HTR-8/SVneo (cell line): ENCODE results near the gene RND3.

ENCODE experiments used
- DNase-seq: peaks from one replicate; pipeline ENCODE4 v3.0.0; 2011; ENCODE audit warnings: low spot score, mixed read lengths; ENCODE audit not compliant: insufficient read length
- FAIRE-seq: peaks from 2 replicates; lab custom pipeline; 2011; peaks lifted over from hg19 to GRCh38; lab: Jason Lieb, UNC

RND3 gene, protein sequence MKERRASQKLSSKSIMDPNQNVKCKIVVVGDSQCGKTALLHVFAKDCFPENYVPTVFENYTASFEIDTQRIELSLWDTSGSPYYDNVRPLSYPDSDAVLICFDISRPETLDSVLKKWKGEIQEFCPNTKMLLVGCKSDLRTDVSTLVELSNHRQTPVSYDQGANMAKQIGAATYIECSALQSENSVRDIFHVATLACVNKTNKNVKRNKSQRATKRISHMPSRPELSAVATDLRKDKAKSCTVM

DNA sequence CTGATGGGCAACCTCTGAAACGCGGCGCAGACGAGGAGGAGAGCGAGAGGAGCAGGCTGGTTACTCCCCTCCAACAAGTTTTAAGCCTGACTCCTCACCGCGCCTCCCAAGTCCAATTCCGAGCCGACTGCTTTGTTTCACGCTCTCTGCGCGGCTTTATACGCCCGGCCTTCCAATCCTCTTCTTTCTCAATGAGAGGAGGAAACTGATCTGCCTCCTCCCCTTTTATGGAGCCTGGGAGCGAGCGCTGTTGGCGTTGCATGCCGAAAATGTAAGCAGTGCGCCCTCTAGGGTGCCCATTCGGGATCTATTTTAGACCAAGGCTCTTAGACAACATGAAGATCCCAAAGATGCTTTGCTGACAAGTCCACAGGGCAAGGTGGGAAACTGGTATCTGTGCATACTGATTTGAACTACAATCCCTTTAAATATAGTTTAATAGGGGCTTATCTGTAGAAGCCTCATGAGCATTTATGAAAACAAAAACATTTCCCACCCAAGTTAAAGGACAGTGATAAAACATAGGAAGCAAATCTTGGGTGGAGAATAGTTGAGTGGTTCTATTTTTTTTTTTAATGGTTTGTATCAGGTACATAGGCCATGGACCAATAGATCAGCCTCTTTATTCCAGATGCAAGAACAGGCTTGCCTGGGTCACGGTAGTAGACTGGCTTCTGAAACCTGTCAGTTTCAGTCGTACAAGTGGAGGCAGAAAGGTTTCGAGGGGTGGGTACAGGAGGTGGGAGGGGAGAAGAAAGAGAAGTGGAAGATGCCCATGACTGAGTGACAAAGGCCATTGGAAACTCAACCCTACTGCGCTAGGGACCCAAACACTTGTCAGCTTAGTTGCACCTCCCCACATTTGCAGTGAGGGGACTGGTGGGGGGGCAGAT is at the start of gene RND3:
RND3 (minus strand) TSS at position 131 of the 893 bp plus-strand sequence. CDS start 250 bp downstream, outside the sequence.
- peak; percentile 89 for DNase-seq
- peak; percentile 80 for FAIRE-seq

DNA sequence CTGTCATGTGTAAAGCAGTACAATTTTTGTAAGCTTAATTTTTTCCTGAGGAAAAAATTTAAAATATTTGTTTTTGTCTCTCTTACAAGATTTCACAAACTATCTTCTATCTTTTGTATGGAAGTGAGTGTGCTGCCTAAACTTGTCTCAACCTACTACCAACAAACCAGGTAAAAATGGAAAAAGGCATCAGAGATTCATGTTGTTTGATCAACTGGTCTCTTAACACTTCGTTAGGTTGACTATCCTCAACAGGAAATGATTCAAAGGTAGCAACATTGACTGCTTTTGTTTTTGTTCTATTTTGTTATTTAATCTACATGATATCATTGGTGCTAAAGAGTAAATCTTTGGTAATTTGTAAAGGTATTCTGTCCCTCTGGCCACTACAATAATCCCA is 47.7 kb upstream of the RND3 start:
- no peak for DNase-seq
- no peak for FAIRE-seq

DNA sequence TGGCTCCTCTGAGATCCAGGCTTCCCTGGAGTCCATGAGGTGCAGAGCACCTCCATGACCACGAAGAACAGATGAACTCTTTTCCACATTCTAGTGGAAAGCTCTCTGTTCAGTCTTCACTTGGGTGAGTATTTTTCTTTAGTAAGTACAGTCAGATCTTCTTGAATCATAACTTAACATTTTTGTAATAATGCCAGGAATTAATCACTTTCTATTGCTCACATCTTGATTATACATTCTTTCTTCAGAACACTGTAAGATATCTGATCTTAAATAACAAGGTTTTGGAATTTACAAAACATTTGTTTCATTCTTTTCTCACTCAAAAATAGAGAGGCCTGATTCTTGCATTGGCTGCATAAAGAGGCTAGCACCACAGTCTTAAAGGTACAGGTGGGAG is 45.4 kb upstream of the RND3 start:
- FAIRE-seq (no peak), DNase-seq (no peak)

DNA sequence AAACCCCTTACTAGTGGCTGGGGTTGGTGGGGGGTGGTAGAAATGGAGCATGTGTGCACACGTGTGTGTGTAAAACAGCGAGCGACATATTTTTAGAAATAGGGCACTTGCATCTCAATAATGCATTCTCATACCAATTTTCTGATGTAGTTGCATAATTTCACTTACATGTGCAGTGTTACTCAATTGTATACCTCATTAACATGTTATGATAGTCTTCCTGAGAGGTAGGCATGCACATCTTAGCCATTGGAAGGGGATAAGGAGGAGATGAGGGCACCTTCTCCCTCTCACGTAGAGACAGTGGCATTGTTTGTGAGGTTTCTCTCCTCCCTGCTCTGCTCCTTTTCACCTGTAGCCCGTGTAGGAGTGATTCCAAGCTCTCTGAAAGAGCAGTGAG is 44.6 kb upstream of the RND3 start:
- no peak for DNase-seq
- FAIRE-seq, result peak; percentile 28

DNA sequence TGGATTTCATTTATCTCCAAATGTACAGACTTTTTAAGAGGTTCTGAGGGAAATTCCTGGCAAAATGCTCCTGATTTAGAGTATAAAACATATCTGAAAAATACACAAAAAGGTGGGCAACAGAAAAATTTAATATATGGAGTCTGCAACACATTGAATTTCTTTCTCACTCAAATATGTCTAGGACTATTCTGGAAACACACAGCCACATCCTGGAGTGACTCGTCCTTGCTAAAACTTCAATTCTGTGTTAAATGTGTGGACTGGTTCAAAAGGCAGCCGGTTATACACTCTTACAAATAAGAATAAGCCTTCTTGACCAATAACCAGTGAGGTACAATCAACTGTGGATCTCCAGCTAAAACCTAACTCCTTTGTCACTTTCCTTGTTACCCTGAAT is 44.1 kb upstream of the RND3 start:
- DNase-seq (no peak), FAIRE-seq (no peak)

DNA sequence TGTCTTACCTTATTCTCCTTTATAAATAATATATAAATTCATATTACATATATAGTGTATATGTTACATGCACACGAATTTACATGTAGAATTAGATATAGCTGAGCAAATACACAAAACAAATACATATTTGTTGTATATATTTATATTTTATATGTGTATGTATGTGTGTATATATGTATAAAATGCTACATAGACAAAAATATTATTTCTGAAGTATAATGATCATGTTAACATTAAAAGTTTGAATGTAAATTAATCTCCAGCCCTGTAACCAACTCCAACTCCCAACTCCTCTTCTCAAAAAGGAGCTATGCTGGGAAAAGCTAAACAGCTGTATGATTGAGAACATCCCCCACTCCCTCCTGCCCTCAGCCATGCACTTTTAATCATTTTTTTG is 42.7 kb upstream of the RND3 start:
- DNase-seq, result no peak
- FAIRE-seq, result no peak

DNA sequence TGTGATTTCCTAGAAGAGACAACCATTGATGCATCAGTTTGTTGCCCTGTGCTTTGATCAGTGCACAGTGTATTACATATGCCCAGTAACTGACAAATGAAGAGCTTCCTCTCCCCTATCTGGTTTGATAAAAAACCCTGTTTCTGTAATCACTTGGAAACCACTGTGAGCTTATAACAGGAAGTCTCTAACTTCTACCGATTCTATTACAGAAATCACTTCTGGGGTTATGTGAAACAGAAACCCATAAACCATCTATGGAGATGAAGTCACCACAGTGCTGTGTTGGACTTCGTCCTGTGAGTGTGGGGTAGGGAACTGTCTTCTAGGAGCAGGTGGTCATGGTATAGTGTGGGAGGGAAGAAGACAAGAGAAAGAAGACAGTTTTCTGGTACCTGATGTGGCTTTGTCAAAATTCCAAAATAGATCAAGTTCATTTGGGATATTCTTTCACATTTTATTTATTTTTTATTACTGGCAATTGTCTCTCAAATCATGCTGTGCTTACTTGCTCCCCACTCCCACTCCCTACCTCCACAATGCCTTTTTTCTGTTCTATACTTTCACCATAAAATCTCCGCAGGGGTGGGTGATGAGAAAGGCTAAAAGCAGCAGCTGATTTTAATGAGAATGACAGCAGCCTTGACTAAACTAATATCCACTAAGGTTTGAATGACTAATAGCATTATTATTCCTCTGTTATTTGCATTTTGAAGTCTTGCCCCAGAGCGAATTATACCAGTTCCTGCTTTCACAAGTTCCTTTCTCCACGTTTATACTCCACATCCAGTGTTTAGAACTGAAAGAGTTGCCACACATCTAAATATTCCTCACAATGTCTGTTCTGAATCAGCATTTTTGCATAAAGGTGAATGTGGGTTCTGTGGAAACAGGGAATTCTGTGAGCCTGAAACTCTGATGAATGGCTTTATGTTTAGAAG is 41.7 kb upstream of the RND3 start:
- DNase-seq (peak; percentile 41), FAIRE-seq (peak; percentile 38)

DNA sequence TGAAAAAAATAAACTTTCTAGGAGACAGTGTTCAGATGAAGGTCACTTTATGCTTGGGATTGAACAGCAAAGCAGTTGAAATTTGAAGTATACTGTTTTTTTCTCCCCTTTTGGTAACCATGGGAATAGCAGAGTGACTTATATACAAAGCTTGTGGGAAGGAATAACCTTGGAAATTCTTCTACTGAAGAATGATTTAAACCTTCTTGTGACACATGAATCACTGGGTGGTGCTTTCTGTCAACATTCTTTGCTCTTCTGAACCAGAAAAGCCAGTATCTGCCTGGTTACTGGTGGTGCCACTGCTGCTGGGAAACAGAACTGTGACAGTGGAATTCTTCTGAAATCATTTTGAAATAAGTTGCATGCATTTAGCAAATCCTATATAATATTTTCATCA is 39.4 kb upstream of the RND3 start:
- DNase-seq, result peak; percentile 75
- no peak for FAIRE-seq

DNA sequence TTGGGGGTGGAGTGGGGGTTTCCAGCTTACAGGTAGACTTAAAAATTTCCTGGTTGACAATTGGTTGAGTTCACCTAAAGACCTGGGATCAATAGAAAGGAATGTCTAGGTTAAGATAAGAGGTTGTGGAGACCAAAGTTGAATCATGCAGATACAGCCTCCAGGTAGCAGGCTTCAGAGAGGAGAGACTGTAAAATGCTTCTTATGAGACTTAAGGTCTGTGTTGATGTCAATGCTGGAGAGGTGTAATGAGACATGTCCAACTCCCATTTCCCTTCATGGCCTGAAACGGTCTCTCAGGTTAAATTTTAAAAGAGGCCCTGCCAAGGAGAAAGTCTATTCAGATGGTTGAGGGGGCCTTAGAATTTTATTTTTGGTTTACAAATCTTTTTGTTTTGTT is 38.5 kb upstream of the RND3 start:
- no peak for DNase-seq
- FAIRE-seq, result no peak

DNA sequence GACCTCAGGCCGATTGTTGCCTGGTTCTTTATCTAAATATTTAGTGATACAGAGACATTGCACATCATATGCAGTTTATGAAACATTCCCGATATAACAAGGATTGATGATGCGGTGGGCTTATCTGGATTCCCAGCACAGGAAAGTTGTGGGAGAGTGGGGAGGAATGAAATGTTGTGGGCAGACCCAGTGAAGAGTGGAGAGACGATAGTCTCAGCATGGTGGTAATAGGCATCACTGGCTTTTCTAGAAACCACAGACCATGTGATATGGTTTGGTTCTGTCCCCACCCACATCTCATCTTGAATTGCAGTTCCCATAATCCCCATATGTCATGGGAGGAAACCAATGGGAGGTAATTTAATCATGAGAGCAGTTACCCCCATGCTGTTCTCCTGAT is 34.8 kb upstream of the RND3 start:
- FAIRE-seq (no peak), DNase-seq (no peak)

DNA sequence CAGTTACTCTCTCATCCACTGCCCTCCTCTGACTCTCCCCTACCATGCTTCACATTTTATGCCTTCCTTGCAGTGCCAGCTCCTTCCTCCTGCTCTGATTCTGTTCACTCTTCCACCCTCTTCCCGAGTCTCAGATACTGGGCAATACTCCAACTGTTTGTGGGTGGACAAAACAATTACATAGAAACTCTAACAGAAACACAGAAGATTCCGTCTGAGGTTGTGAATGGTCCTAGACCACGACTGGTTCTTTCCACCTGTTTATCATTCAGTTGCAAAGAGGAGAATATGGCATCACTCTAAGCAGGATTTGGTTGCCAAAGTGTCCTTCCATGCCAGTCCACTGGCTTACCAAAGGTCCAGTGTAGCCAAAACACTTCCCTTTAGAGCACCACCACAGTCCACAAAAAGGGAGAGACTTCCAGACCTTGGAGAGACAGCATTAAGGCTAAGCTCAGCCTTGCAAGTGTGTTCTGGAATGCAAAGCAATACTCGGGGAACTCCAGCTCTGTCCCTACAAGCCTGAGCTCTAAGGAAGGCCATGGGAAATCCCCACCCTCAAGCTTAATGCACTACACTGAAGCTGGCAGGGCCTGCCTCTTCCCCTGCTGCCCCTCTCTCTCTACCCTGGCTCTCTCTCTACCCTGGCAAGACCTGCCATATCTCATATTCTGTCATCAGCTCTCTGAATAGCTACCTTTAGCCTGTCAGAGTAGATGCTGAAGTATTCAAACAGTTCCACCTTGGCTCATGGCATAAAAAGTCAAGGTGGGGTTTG is 33.6 kb upstream of the RND3 start:
- no peak for FAIRE-seq
- no peak for DNase-seq

DNA sequence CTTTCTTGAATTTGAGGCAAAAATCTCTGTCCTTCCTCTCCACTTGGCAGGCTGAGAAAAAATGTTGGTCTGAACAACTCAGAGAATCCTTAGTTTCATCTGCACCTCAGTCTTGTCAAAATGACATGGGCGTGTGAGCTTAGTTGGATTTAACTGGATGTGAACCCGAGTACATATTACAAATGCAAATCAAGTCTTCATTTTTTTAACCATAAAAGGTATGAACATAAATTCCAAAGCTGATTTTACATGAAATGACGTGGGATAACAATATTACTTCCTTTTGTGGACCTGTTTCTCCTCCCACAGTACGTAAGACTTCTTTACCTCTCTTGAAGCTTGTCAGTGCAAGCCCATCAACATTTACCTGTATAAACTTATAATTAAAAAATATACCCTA is 32.6 kb upstream of the RND3 start:
- DNase-seq (no peak), FAIRE-seq (no peak)

DNA sequence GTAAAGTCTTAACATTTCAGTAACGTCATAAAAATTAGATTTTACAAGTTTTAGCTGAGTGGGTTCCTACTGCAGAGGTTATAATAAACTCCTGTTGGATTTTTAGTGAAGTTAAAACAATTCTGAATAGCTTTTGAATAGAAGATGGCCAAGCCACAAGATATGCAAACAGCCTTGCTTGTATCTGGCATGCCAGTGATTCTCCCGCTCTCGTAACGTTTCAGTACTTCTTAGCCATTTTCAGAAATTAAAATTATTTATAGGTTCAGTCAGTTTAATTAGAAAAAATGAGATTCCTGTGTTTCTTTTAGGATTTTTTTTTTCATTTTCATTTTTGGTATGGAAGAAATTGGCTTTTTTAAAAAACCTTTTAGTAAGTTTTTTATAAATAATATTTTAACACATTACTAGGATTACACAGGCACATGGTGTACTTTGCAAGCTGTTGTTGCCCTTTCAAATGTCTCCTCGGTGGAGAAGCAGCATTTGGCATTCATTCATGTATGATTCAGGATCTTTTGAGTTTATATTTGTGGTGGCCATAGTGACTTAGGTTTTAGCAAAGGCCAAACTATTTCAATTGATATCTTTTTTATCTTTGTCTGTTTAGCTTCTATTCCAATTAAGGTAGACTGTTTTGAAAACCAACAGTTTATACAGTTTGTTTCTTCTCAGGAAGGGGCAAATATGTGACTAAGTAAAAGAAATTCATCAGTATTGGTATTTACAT is 30.6 kb upstream of the RND3 start:
- no peak for FAIRE-seq

DNA sequence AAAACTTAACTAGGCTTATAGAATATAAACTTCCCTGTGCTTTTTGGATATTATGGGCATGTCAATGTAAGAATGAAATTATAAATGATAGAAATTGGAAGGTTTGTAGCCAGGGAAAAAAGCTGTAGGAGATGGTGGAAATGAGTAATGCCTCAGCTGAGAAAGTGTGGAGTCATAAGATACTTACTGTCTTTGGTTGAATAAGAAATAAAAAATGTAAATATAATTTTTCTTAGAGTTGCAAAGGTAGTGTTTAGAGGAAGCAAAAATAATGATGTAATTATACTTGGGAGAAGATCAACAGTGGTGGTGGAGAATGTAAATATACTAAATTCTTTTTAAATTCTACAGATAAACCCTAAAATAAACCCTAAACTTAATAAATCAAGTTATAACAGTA is 26.2 kb upstream of the RND3 start:
- DNase-seq (no peak), FAIRE-seq (no peak)

More for the DNA sequence above, 30.6 kb upstream of the RND3 start:
- DNase-seq, result no peak

DNA sequence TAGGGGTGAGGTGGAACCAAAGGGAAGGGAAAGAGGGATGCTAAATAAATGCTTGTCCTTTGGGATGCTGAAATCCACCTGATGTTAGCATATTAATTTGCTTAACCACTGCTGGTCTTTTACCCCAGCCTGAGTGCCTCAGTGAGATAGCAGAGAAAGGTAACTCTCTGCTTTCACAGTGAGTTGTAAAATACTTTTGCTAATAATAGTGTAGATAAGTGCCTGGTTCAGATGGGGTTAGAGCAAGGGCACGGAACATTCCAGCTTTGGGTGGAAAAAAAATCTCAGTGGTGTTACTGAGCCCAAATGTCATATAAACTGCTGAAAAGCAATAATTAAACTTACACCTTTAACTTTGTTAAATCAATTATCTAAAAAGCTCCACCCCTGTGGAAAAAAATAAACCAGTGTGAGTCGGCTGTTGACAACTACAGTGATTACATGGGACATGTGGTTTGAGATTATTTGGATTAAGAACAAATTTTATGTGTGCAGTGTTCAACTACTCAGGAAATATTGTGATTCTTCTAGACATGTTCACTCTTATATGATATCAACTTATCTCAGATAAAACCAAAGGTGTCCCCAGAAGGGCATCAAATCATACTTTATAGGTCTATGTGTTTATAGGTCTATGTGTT is 21.1 kb upstream of the RND3 start:
- FAIRE-seq (no peak), DNase-seq (no peak)

DNA sequence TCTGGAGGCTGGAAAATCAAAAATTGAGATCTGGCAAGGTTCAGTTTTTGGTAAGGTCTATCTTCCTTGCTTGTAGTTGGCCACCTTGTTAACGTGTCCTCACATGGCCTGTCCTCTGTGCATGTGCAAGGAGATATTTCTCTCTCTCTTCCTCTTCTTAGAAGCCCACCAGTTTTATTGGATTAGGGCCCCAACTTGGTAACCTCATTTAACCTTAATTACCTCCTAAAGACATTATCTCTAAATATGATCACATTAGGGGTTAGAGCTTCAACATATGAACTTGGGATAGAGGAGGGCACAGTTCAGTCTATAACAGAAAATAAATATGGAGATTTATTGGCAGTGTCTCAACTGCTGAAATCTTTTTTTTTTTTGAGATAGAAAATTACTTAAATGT is 19.6 kb upstream of the RND3 start:
- no peak for DNase-seq
- no peak for FAIRE-seq

DNA sequence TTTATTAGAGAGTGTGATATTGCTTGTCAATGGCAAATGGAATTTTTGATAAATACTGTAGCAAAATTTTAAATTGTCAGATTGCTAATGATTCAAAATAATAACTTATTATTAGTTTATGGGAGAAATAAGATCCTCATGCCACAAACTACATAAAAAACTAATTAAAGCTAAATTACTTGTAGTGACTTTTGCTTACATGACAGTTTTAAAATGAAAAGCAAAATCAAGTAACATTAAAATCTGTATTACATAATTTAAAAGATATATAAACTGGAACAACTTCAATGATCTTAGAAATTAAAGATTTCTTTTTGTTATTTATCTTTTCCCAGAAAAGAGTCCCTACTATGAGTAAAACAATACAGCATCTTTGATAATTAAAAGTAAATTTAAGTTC is 17.7 kb upstream of the RND3 start:
- DNase-seq, result no peak
- FAIRE-seq, result no peak

DNA sequence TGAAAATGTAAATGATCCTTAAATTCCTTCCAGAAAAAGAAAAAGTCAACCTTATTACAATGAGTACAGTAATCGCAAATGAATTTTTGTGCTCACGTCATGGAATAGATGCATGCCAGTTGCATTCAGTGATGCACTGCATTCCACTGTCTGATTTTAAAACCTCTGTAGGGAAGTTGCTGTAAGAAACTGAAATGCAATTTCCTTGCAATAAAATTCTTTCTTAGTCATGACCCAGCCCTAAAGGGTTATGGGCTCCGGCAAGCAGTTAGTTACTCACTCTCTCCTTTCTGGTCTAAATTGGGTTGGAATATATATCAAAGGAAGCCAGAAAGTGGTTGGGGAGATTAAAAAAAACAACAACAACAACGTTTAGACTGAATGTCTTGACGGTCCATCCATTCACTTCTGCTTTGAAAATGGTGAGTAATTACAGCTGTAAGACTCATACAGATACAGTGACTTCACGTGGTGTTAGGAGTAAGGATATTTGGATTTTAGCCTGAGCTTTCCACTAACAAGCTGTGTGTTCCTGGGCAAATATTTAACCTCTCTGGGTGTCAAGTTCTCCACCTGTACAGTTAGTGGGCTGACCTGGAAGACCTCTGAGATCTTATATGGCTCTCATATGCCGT is 8.6 kb upstream of the RND3 start:
- FAIRE-seq, result peak; percentile 74
- no peak for DNase-seq
